Left hindlimb (tissue), 1 donor: ENCODE data around the gene HTR2A.
A peak's percentile ranks its signal among the peaks of the same experiment; 100 is the strongest.

Source experiments
- DNase-seq: peaks from one replicate; pipeline ENCODE4 v3.0.0-alpha.2; 2018

HTR2A gene

DNA sequence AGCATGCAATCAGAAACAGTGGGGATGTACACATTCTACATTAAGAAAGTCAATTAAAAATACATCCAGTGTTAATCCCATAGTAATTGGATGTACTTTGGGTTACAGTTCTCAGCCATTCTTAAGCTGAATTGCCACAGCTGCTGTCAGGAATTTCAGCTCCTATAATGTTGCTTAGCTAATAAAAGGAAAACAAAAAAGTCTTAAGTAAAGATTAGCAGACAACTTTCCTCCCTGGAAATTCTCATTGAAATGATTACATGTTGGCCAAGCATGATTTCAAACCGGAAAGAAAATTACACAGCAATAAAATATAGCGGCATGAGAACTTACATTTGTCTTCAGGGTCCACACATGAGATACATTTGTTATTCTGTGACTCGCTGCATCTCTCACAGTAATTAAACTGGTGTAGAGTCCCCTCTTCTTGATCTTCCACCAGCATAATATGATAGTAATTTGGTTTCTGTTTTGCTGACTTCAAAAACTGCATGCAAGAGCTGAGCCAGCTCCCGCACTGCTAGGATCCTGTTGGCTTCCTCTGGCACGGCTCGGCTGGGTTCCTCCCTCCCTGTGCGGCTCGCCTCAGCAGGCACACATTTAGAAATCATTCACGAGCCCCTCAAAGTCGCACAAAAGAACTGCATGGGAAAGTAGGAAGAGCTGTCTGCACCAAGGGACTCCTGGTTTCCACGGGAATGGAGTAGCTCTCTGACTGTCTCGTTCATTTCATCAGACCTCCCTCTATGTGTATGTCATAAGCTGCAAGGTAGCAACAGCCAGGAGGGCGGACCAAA is at the start of gene HTR2A:
Gene HTR2A, minus strand, starts transcription at position 713 of the 797 bp plus-strand sequence. CDS start 1,147 bp downstream, outside the sequence.
- peak; percentile 42 for DNase-seq

DNA sequence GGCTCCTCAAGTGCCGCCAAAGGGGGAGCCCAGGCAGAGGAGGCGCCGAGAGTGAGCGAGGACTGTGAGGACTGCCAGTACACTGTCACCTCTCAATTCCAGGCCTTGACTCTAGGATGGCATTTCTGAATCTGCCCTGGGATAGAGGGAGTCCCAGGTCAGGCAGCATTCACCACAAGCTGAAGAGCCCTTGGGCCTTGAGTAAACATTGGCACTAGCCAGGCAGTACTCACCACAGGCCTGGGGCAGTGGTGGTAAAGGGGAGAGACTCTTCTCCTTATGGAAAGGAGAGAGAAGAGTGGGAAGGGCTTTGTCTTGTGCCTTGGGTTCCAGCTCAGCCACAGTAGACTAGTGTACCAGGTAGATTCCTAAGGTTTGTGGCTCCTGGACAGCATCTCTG is 39.7 kb upstream of the HTR2A start:
- DNase-seq = no peak

DNA sequence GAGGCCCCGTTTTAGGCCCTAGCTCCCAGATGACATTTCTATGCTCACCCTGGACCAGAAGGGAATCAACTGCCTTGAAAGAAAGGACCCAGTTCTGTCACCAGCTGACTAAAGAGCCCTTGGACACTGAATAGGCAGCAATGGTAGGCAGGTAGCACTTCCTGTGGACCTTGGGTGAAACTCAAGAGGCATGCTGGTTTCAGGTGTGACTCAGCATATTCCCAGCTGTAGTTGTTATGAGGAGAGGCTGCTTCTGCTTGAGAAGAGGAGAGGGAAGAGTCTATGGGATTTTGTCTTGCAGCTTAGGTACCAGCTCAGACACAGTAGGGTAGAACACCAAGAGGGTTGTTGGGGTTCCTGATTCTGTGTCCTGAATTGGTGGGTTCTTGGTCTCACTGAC is 37.9 kb upstream of the HTR2A start:
- no peak for DNase-seq

- no peak for DNase-seq
These were observed 30.2 kb upstream of the HTR2A start for GRCh38 chr13:46926916-46927590.

DNA sequence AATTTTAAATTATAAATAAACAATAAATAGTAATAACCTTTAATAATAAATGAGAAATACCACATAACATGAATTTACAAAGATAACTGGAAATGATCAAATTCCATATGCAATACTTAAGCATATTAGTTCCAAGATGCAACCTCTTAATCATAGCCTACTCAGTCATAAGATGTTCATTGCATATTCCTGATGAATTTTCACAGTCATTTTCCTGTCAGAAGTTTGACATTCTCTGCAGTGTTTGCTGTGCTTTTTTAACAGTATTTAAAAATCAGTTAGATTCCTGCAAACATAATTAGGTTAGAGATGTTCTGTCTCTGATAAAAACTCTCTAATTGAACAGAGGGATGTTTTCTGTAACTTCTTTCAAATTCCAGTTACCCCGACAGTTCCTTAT is 28.6 kb upstream of the HTR2A start:
- DNase-seq = no peak

- no peak for DNase-seq
These were observed 17.5 kb upstream of the HTR2A start for GRCh38 chr13:46914341-46914740.

GRCh38 chr13:46913757-46914156 is 16.9 kb upstream of the HTR2A start:
- no peak for DNase-seq

GRCh38 chr13:46909042-46909441 is 12.2 kb upstream of the HTR2A start:
- DNase-seq = no peak

GRCh38 chr13:46908501-46908900 is 11.6 kb upstream of the HTR2A start:
- no peak for DNase-seq

DNA sequence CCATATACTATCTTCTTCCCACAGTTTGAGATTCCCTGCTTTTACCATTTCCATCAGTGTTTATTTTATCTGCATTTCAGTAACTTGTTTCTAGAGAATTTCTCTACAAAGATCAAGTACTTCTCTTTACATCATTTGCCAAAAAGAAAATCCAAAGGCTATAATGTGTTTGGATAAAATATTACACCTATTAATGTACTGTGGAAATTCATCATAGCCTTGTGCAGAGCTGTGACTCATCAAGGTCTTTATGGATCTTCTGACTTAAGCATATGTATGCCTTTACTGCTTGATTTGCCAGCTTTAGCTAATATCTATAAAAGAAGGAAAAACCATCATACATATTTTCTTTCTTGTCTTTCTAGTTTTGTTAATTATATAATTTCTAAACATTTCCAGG is 9.6 kb upstream of the HTR2A start:
- DNase-seq = no peak

DNA sequence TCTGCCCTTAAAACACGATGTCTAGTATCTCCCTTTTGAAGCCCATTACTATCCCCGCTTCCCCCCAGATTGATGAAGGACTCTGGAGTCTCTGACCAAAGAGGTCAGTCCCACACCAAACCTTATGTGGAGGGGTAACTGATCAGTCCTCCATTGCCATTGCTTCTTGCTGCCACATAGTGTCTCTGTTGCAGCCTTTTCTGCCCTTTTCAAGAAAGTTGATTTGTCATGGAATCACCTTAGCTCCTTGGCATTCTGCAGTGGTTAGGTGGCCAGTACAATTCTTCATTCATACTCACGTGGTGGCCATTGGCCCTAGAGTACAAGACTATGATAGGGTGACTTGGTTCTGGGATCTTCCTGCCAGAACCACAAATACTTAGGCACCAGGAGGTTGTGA is 8.4 kb upstream of the HTR2A start:
- no peak for DNase-seq

GRCh38 chr13:46903748-46904147 is 6.9 kb upstream of the HTR2A start:
- no peak for DNase-seq

DNA sequence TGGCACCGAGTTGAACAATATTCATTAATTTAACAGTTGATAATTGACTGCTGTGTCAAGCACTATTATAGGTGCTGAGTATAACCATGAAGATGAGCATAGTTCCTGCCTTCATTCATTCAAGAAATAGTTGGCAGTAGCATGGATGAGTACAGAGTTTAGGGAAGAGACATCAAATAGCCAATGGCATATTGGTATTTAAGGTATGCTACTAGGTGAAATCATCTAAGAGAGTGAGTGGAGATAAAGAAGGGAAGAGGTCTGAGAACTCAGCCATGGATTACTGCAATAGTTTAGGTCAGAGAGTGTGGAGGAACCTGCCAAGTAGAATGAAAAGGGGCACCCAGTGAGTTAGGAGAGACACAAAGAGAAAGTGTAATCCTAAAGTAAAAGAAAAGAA is 4.9 kb upstream of the HTR2A start:
- DNase-seq = no peak

DNA sequence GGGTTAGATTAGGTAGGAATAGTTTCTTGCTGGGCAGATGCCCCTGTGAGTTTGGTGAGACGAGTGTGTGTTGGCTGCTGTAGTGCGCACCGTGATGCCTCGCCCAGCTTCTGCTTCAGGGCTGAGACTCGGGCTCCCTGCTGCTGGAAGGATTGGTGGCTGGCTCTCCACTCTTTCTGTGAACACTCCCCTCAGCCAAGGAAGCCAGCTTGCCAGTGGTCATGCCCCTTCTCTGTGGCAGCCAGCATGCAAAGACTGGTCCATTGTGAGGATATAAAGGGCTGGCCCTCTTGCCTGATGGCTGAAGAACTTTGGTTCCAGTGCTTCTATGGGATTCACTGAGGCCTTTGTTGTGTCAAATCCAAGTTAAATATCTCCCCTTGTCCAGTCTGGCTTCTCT is 2.9 kb upstream of the HTR2A start:
- no peak for DNase-seq

GRCh38 chr13:46895381-46895780 is 1.5 kb downstream of the HTR2A start:
- no peak for DNase-seq

- DNase-seq = no peak
These were observed 2.3 kb downstream of the HTR2A start for GRCh38 chr13:46894568-46894967.

- peak; percentile 73 for DNase-seq
These were observed 2.9 kb downstream of the HTR2A start for GRCh38 chr13:46893798-46894560.

DNA sequence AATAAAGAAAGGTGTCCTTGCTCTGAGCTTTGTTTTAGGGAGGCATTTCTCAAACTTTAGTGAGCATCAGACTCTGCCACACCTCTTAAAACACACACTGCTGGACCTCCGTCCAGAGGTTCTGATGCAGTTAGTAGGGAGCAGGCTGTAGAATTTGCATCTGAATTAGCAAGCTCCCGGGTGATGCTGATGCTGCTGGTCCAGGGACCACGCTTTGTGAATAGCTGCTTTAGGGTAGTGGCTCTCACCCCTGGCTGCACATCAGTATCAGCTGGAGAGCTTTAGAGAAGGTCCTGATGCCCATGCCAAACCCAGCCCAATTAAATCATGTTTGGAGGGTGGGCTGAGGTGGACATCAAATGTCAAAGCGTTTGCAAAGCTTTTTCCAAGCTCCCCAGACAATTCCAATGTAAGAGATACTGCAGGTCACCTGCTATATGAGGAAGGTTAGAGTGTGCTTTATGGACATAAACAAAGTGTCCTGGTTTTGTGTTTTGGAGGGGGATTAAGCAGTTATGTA is 3.6 kb downstream of the HTR2A start:
- DNase-seq = no peak

- DNase-seq = no peak
These were observed 11.8 kb downstream of the HTR2A start for GRCh38 chr13:46885018-46885417.

- no peak for DNase-seq
These were observed 12.3 kb downstream of the HTR2A start for GRCh38 chr13:46884531-46884930.

GRCh38 chr13:46881621-46882020 is 15.2 kb downstream of the HTR2A start:
- DNase-seq = no peak

DNA sequence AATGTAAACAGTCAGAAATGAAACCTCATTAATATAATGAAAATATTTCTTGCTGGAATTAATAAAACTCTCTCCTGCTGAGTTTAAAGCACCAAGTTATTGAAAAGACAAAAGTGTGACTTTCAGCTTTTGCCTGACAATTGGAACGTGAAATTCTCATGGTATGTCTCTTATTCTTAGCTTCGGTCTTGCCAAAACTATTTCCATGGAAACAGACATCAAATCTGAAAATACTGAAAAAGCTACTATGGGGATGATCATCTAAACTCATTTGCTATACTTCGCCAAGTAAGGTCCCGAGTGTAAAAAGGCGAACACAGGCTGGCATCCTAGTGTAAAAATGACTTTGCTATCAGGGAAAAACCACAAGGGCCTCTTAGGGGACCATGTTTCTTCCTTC is 22.8 kb downstream of the HTR2A start:
- no peak for DNase-seq

DNA sequence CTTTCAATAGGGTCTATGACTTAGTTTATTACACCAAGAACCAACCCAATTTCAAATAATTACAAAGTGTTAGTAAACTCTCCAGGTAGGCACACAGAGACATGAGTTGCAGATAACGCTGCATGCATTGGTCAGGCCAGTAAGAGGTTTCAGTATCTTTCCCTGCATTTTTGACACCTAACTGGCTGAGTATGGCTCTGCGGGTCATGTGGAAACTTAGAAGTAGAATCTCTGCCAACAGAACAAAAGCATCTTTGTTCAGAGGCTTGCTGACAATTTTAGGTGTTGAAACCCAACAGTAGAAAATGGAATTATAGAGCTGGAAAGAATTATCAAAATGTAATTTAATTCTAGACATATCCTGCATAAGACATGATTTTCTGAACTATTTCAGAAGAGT is 25.3 kb downstream of the HTR2A start:
- DNase-seq = no peak

DNA sequence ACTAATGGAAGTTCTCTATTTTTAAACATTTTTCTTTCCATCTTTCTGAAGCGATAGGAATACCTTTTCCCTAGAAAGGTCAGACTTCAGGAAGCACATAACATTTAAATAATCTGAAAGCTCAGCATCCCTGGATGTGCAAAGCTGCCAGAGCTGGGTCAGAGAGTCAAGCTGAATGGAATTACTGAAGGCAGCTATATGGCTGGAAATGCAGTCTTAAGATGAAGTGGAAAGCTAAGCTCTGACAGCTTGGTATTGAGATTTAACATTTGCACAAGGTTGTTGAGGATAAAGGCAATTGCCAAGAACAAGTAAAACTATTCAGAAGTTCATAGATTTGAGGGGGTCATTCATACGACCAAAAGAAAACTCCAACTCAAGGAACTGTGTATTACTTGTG is 28.8 kb downstream of the HTR2A start:
- no peak for DNase-seq
